ENCODE results near the gene JADE2.

Gene JADE2

DNA sequence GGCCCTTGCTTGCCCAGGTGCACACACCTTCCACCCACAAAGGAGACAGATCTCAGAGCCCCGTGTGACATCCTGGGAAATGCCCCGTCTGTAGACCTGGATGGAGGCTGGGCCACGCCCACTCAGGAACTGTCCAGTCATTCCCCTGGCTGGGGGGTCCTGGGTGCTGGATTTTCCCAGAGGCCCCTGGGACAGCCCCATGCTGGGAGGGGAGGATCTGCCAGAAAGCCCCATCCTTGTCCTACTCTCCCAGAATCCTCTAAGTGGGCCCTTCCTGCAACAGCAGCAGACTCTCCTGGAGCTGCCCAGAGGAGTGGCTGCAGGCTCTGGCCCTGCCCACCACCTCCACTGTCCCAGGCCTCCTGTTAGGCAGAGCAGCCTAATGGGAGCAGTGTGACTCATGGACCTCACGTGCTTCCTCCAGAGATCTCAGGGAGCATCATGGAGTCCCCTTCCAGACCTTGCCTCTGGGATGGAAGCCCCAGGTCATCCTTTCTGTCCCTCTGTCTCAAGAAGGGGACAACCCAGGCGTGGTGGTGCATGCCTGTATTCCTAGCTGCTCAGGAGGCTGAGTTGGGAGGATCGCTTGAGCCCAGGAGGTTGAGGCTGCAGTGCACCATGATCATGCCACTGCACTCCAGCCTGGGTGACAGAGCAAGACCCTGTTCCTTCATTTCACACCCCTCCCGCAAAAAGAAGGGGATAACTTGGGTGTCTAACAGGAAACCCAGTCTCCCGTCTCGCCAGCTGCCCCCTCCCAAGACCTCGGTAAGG lies 51.7 kb downstream of the JADE2 start:
- H3K27ac ChIP-seq: no peak overlapping the region
- TF ChIP-seq, protein P1, sequence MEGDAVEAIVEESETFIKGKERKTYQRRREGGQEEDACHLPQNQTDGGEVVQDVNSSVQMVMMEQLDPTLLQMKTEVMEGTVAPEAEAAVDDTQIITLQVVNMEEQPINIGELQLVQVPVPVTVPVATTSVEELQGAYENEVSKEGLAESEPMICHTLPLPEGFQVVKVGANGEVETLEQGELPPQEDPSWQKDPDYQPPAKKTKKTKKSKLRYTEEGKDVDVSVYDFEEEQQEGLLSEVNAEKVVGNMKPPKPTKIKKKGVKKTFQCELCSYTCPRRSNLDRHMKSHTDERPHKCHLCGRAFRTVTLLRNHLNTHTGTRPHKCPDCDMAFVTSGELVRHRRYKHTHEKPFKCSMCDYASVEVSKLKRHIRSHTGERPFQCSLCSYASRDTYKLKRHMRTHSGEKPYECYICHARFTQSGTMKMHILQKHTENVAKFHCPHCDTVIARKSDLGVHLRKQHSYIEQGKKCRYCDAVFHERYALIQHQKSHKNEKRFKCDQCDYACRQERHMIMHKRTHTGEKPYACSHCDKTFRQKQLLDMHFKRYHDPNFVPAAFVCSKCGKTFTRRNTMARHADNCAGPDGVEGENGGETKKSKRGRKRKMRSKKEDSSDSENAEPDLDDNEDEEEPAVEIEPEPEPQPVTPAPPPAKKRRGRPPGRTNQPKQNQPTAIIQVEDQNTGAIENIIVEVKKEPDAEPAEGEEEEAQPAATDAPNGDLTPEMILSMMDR (conservative IDR thresholded peaks at IDR 0.05): no peak
- no peak for TF ChIP-seq ZFX (IDR thresholded peaks at IDR 0.05)

- H3K27ac ChIP-seq: no peak overlapping the region
- no peak for TF ChIP-seq ZFX (IDR thresholded peaks at IDR 0.05)
- TF ChIP-seq, protein P1 (conservative IDR thresholded peaks at IDR 0.05): peak; percentile 94
Observed at GRCh38 chr5:134577796-134578577, 52.5 kb downstream of the JADE2 start.

DNA sequence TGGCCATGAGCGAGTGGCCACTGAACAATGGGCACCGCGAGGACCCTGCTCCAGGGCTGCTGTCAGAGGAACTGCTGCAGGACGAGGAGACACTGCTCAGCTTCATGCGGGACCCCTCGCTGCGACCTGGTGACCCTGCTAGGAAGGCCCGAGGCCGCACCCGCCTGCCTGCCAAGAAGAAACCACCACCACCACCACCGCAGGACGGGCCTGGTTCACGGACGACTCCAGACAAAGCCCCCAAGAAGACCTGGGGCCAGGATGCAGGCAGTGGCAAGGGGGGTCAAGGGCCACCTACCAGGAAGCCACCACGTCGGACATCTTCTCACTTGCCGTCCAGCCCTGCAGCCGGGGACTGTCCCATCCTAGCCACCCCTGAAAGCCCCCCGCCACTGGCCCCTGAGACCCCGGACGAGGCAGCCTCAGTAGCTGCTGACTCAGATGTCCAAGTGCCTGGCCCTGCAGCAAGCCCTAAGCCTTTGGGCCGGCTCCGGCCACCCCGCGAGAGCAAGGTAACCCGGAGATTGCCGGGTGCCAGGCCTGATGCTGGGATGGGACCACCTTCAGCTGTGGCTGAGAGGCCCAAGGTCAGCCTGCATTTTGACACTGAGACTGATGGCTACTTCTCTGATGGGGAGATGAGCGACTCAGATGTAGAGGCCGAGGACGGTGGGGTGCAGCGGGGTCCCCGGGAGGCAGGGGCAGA lies 53.3 kb downstream of the JADE2 start:
- TF ChIP-seq ZFX (IDR thresholded peaks at IDR 0.05): no peak
- TF ChIP-seq, protein P1 (conservative IDR thresholded peaks at IDR 0.05): no peak
- H3K27ac ChIP-seq: no peak overlapping the region

- TF ChIP-seq, protein P1 (conservative IDR thresholded peaks at IDR 0.05): no peak
- TF ChIP-seq ZFX (IDR thresholded peaks at IDR 0.05): no peak
- no peak overlapping the region for H3K27ac ChIP-seq
Observed at GRCh38 chr5:134579284-134579771, 53.9 kb downstream of the JADE2 start.

DNA sequence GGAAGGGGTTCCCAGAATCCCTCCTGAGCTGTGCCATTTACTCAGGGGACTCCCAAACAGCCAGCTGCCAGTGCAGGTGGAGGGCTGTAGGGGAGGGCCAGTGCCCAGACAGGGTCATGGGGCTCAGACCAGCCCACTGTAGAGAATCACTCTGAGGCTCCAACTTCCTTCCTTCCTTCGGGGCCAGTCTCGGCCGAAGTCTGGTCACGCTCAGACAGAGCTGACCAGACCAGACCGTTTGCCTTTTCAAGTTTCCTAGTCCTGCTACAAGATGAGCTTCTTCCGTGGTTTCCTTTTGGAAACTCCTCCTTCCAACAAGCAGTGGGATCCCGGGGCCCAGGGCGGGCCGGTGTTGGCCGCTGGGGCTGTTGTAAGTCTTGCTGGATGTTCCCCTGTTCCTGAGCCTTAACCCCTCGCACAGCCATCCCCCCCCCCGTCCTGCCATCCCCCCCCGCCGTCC lies 54.6 kb downstream of the JADE2 start:
- no peak overlapping the region for H3K27ac ChIP-seq
- TF ChIP-seq ZFX (IDR thresholded peaks at IDR 0.05): no peak
- TF ChIP-seq, protein P1 (conservative IDR thresholded peaks at IDR 0.05): no peak

- H3K27ac ChIP-seq: no peak overlapping the region
- TF ChIP-seq, protein P1 (conservative IDR thresholded peaks at IDR 0.05): no peak
Observed at GRCh38 chr5:134581241-134581981, 55.9 kb downstream of the JADE2 start.

All from C4-2B (cell line).